Prostate gland (tissue), 2 donors: ENCODE results near the gene TBC1D19.

ENCODE experiments used
- POLR2AphosphoS5 ChIP-seq: sonication (generic); formaldehyde crosslinking; IDR thresholded peaks from one replicate; pipeline ENCODE4 v1.6.1; 2017; ENCODE audit warnings: antibody characterized with exemption
- TF ChIP-seq, protein P1 (sequence below), 4 experiments: fragments of 200-600 bp in 2 of 4; fragments of 450-650 bp in 2 of 4; sonication (generic) in 2 of 4; IDR thresholded peaks; 1 replicate in 3 of 4; 2 replicates in 1 of 4; pipeline ENCODE4 v1.5.1; 2016 to 2019; ENCODE audit warnings: antibody characterized with exemption in 4 of 4, mild to moderate bottlenecking in 2 of 4, moderate library complexity in 2 of 4

DNA sequence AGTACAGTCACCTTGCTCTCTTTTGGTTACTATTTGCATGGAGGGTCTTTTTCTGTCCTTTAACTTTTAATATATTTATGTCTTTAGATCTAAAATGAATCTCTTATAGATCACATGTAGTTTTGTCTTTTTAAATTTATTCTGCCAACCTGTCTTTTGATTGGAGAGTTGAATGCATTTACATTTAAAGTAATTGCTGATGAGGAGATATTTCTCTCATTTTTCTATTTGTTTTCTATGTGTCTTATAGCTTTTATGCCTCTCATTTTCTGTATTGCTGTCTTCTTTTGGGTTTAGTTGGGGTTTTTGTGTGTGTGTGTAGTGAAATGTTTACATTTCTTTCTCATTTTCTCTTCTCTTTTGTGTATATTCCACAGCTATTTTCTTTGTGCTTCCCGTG, 123.5 kb downstream of the TBC1D19 start:
- TF ChIP-seq, protein P1, sequence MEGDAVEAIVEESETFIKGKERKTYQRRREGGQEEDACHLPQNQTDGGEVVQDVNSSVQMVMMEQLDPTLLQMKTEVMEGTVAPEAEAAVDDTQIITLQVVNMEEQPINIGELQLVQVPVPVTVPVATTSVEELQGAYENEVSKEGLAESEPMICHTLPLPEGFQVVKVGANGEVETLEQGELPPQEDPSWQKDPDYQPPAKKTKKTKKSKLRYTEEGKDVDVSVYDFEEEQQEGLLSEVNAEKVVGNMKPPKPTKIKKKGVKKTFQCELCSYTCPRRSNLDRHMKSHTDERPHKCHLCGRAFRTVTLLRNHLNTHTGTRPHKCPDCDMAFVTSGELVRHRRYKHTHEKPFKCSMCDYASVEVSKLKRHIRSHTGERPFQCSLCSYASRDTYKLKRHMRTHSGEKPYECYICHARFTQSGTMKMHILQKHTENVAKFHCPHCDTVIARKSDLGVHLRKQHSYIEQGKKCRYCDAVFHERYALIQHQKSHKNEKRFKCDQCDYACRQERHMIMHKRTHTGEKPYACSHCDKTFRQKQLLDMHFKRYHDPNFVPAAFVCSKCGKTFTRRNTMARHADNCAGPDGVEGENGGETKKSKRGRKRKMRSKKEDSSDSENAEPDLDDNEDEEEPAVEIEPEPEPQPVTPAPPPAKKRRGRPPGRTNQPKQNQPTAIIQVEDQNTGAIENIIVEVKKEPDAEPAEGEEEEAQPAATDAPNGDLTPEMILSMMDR (IDR thresholded peaks at IDR 0.05), result no peak
- TF ChIP-seq POLR2AphosphoS5, result no peak
